Natural killer cell treated with Interleukin-12 subunit alpha and Interleukin-12 subunit beta and Interleukin-15 and Interleukin-18, amount 100 ng/mL, for 72 hours (primary cell): ENCODE measurements around the gene GTF3C1. TPM values are rescaled to one million over a fixed set of nuclear protein-coding genes. Genes with fewer than 3 reads are reported as not detected.
"Not testable (repeated sequence)": the region's sequence is repeated elsewhere in the genome, so short reads cannot be mapped to it uniquely, and the experiment has no call there.

ENCODE experiments used
- ATAC-seq, 2 donors: fragments of 150-1000 bp; cut with Tn5 transposase in 1 of 2; sonication (Bioruptor Pico), chemical (Tn5 transposase) in 1 of 2; 2 replicates each; pipeline ENCODE4 v1.10.0; 2021
- DNase-seq: peaks from one replicate; pipeline ENCODE4 v3.0.0; 2022; ENCODE audit warnings: low spot score
- H3K27ac Mint-ChIP-seq, 2 donors: 1 replicate in 1 of 2; 2 replicates in 1 of 2; pipeline ENCODE4 v1.8.0; 2022; ENCODE audit warnings: mixed read lengths in 2 of 2, mild to moderate bottlenecking in 1 of 2, moderate library complexity in 1 of 2
- H3K27me3 Mint-ChIP-seq, 2 donors: 1 replicate in 1 of 2; 2 replicates in 1 of 2; pipeline ENCODE4 v1.8.0; 2022; ENCODE audit warnings: mixed read lengths in 2 of 2
- H3K36me3 Mint-ChIP-seq: one replicate; pipeline ENCODE4 v1.8.0; 2022; ENCODE audit warnings: mixed read lengths
- H3K4me1 Mint-ChIP-seq, 2 donors: 1 replicate in 1 of 2; 2 replicates in 1 of 2; pipeline ENCODE4 v1.8.0; 2022; ENCODE audit warnings: low read depth in 2 of 2, mixed read lengths in 2 of 2, mild to moderate bottlenecking in 1 of 2
- H3K4me3 Mint-ChIP-seq: one replicate; pipeline ENCODE4 v1.8.0; 2022; ENCODE audit warnings: mixed read lengths
- H3K9me3 Mint-ChIP-seq: 2 replicates; pipeline ENCODE4 v1.8.0; 2022; ENCODE audit warnings: mixed read lengths
- total RNA-seq, 2 donors: library from RNA; stranded (reverse); gene quantifications; one replicate each; pipeline ENCODE4 v1.2.3, GENCODE V29; 2022

GTF3C1 gene
- total RNA-seq, 2 donors from 2014 or later = 111 to 128 TPM

- Mint-ChIP-seq H3K9me3 (peaks cover 2% of the 10 kb centered on the region), H3K27me3 (no peaks in the 10 kb centered on the region), H3K4me3 (no peak overlapping the region), H3K4me1 (peaks cover 13 to 50% of the 10 kb centered on the region in 2 donors), H3K27ac (peak overlapping the region in 1 of 2 donors; percentile 37), H3K36me3 (peaks cover 24% of the 10 kb centered on the region)
- ATAC-seq = no peak
- DNase-seq = peak; percentile 13
These were observed 108.4 kb downstream of the GTF3C1 start for GRCh38 chr16:27441276-27441675.

GRCh38 chr16:27439271-27440018 is 110.3 kb downstream of the GTF3C1 start:
- Mint-ChIP-seq H3K36me3 (peaks cover 19% of the 10 kb centered on the region), H3K4me1 (peaks cover 8 to 40% of the 10 kb centered on the region in 2 donors), H3K4me3 (no peak overlapping the region), H3K27me3 (no peaks in the 10 kb centered on the region), H3K27ac (peak overlapping the region; percentile 26 to 38), H3K9me3 (peaks cover 2% of the 10 kb centered on the region)
- ATAC-seq = peak; percentile 8 to 45
- DNase-seq = peak; percentile 16

GRCh38 chr16:27437946-27438345 is 111.8 kb downstream of the GTF3C1 start:
- DNase-seq (peak; percentile 35), ATAC-seq (no peak)
- H3K4me1 Mint-ChIP-seq = peaks cover 10 to 41% of the 10 kb centered on the region in 2 donors
- H3K36me3 Mint-ChIP-seq = peaks cover 19% of the 10 kb centered on the region
- peaks cover 2% of the 10 kb centered on the region for H3K9me3 Mint-ChIP-seq
- no peak overlapping the region for H3K4me3 Mint-ChIP-seq
- H3K27me3 Mint-ChIP-seq = no peaks in the 10 kb centered on the region
- peak overlapping the region in 1 of 2 donors; percentile 89 for H3K27ac Mint-ChIP-seq

- Mint-ChIP-seq H3K27me3 (no peaks in the 10 kb centered on the region), H3K4me3 (no peak overlapping the region), H3K36me3 (peaks cover 18% of the 10 kb centered on the region), H3K9me3 (peaks cover 2% of the 10 kb centered on the region), H3K4me1 (peaks cover 18 to 44% of the 10 kb centered on the region in 2 donors), H3K27ac (peak overlapping the region in 1 of 2 donors; percentile 89)
- DNase-seq (peak; percentile 34), ATAC-seq (no peak)
These were observed 112.6 kb downstream of the GTF3C1 start for GRCh38 chr16:27436921-27437650.

GRCh38 chr16:27436065-27436464 is 113.6 kb downstream of the GTF3C1 start:
- DNase-seq = peak; percentile 12
- peaks cover 2% of the 10 kb centered on the region for H3K9me3 Mint-ChIP-seq
- peaks cover 18% of the 10 kb centered on the region for H3K36me3 Mint-ChIP-seq
- no peak for ATAC-seq
- H3K27ac Mint-ChIP-seq = peak overlapping the region; percentile 12 to 89
- peaks cover 24 to 50% of the 10 kb centered on the region in 2 donors for H3K4me1 Mint-ChIP-seq
- H3K4me3 Mint-ChIP-seq = no peak overlapping the region
- H3K27me3 Mint-ChIP-seq = no peaks in the 10 kb centered on the region

GRCh38 chr16:27435146-27435545 is 114.6 kb downstream of the GTF3C1 start:
- Mint-ChIP-seq H3K27ac (peak overlapping the region in 1 of 2 donors; percentile 23), H3K4me1 (peaks cover 33 to 53% of the 10 kb centered on the region in 2 donors), H3K36me3 (peaks cover 18% of the 10 kb centered on the region)
- H3K9me3 Mint-ChIP-seq, H3K4me3 Mint-ChIP-seq, DNase-seq, ATAC-seq, H3K27me3 Mint-ChIP-seq: not testable (repeated sequence)

GRCh38 chr16:27434141-27435051 is 115.3 kb downstream of the GTF3C1 start:
- Mint-ChIP-seq H3K27ac (peak overlapping the region; percentile 23 to 44), H3K36me3 (peaks cover 15% of the 10 kb centered on the region), H3K27me3 (no peaks in the 10 kb centered on the region), H3K9me3 (peaks cover 2% of the 10 kb centered on the region), H3K4me1 (peaks cover 32 to 55% of the 10 kb centered on the region in 2 donors), H3K4me3 (no peak overlapping the region)
- ATAC-seq (no peak), DNase-seq (peak; percentile 52)

GRCh38 chr16:27433636-27434035 is 116.1 kb downstream of the GTF3C1 start:
- DNase-seq = peak; percentile 16
- Mint-ChIP-seq H3K9me3 (no peaks in the 10 kb centered on the region), H3K27me3 (no peaks in the 10 kb centered on the region), H3K4me1 (peaks cover 30 to 54% of the 10 kb centered on the region in 2 donors), H3K27ac (no peak overlapping the region), H3K4me3 (no peak overlapping the region), H3K36me3 (peaks cover 10% of the 10 kb centered on the region)
- ATAC-seq = no peak

GRCh38 chr16:27433191-27433590 is 116.5 kb downstream of the GTF3C1 start:
- not testable (repeated sequence) for H3K9me3 Mint-ChIP-seq, H3K4me3 Mint-ChIP-seq, ATAC-seq, H3K27me3 Mint-ChIP-seq, DNase-seq
- Mint-ChIP-seq H3K27ac (peak overlapping the region; percentile 63 to 95), H3K36me3 (peaks cover 10% of the 10 kb centered on the region), H3K4me1 (peaks cover 31 to 52% of the 10 kb centered on the region in 2 donors)

- ATAC-seq (peak in 1 of 2 donors; percentile 12), DNase-seq (peak; percentile 22)
- peaks cover 10% of the 10 kb centered on the region for H3K36me3 Mint-ChIP-seq
- peak overlapping the region; percentile 63 to 95 for H3K27ac Mint-ChIP-seq
- no peak overlapping the region for H3K4me3 Mint-ChIP-seq
- H3K9me3 Mint-ChIP-seq = no peaks in the 10 kb centered on the region
- peaks cover 36 to 48% of the 10 kb centered on the region in 2 donors for H3K4me1 Mint-ChIP-seq
- no peaks in the 10 kb centered on the region for H3K27me3 Mint-ChIP-seq
These were observed 117.2 kb downstream of the GTF3C1 start for GRCh38 chr16:27432558-27432957.

GRCh38 chr16:27431773-27432532 is 117.8 kb downstream of the GTF3C1 start:
- peaks cover 42 to 54% of the 10 kb centered on the region in 2 donors for H3K4me1 Mint-ChIP-seq
- no peaks in the 10 kb centered on the region for H3K9me3 Mint-ChIP-seq
- ATAC-seq = peak; percentile 60 to 75
- H3K27ac Mint-ChIP-seq = peak overlapping the region; percentile 63 to 95
- peak overlapping the region; percentile 13 for H3K4me3 Mint-ChIP-seq
- H3K27me3 Mint-ChIP-seq = no peaks in the 10 kb centered on the region
- peak; percentile 61 for DNase-seq
- peaks cover 10% of the 10 kb centered on the region for H3K36me3 Mint-ChIP-seq

GRCh38 chr16:27430923-27431484 is 118.7 kb downstream of the GTF3C1 start:
- H3K27ac Mint-ChIP-seq = peak overlapping the region; percentile 49 to 95
- H3K27me3 Mint-ChIP-seq = no peaks in the 10 kb centered on the region
- ATAC-seq = no peak
- H3K4me3 Mint-ChIP-seq = peak overlapping the region; percentile 47
- H3K4me1 Mint-ChIP-seq = peaks cover 51 to 54% of the 10 kb centered on the region in 2 donors
- no peaks in the 10 kb centered on the region for H3K9me3 Mint-ChIP-seq
- peaks cover 10% of the 10 kb centered on the region for H3K36me3 Mint-ChIP-seq
- DNase-seq = peak; percentile 67
